Progenitor cell of endocrine pancreas (in vitro differentiated cells): ENCODE data around the gene DIPK1A. TPM values are rescaled to one million over a fixed set of nuclear protein-coding genes. Genes with fewer than 3 reads are reported as not detected.

ENCODE experiments used
- DNase-seq: peaks from one replicate; pipeline ENCODE4 v3.0.0; 2021; ENCODE audit warnings: low spot score; ENCODE audit not compliant: unreplicated experiment
- H3K27ac Mint-ChIP-seq: 2 replicates; pipeline ENCODE4 v1.8.0; 2021; ENCODE audit warnings: mild to moderate bottlenecking, moderate library complexity, mixed read lengths
- H3K27me3 Mint-ChIP-seq: 2 replicates; pipeline ENCODE4 v1.8.0; 2021; ENCODE audit warnings: mixed read lengths
- H3K36me3 Mint-ChIP-seq: 2 replicates; pipeline ENCODE4 v1.8.0; 2022; ENCODE audit warnings: mixed read lengths; ENCODE audit not compliant: insufficient read depth
- H3K4me1 Mint-ChIP-seq: 2 replicates; pipeline ENCODE4 v1.8.0; 2021; ENCODE audit warnings: low read depth, mixed read lengths
- H3K4me3 Mint-ChIP-seq: 2 replicates; pipeline ENCODE4 v1.8.0; 2021; ENCODE audit warnings: low read depth, mild to moderate bottlenecking, moderate library complexity, mixed read lengths
- H3K9me3 Mint-ChIP-seq: 2 replicates; pipeline ENCODE4 v1.8.0; 2021; ENCODE audit warnings: low read depth, mixed read lengths
- total RNA-seq: library from RNA; stranded (reverse); gene quantifications from 2 replicates; pipeline ENCODE4 v1.2.1, GENCODE V29; 2021
- TF ChIP-seq, protein P1 (sequence below): fragments of 200-600 bp; sonication (generic); IDR thresholded peaks from one replicate; pipeline ENCODE4 v1.5.0; 2021; ENCODE audit warnings: antibody characterized with exemption, mild to moderate bottlenecking; ENCODE audit not compliant: unreplicated experiment

The DIPK1A gene
- total RNA-seq, 1 donor from 2014 or later = 6.9 TPM

DNA sequence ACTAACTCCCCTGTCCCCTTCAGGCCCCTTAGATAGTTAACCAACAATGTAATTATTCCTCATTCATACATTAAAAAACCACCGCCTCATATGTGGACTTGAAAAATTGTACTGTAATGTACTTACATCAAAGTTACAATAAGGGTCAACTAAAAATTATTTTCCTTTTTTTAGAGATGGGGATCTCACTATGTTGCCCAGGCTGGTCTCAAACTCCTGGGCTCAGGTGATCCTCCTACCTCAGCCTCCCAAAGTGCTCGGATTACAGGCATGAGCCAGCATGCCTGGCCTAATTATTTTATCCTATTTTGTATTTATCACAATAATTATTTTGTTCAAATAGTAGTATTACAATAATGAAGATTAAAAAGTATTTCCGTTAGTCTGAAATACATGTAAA, 116.8 kb downstream of the DIPK1A start:
- TF ChIP-seq, protein P1, sequence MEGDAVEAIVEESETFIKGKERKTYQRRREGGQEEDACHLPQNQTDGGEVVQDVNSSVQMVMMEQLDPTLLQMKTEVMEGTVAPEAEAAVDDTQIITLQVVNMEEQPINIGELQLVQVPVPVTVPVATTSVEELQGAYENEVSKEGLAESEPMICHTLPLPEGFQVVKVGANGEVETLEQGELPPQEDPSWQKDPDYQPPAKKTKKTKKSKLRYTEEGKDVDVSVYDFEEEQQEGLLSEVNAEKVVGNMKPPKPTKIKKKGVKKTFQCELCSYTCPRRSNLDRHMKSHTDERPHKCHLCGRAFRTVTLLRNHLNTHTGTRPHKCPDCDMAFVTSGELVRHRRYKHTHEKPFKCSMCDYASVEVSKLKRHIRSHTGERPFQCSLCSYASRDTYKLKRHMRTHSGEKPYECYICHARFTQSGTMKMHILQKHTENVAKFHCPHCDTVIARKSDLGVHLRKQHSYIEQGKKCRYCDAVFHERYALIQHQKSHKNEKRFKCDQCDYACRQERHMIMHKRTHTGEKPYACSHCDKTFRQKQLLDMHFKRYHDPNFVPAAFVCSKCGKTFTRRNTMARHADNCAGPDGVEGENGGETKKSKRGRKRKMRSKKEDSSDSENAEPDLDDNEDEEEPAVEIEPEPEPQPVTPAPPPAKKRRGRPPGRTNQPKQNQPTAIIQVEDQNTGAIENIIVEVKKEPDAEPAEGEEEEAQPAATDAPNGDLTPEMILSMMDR = no peak
- no peak for DNase-seq
- no peaks in the 10 kb centered on the region for H3K27me3 Mint-ChIP-seq
- no peaks in the 10 kb centered on the region for H3K4me1 Mint-ChIP-seq
- H3K36me3 Mint-ChIP-seq = peaks cover 33% of the 10 kb centered on the region
- no peak overlapping the region for H3K4me3 Mint-ChIP-seq
- no peaks in the 10 kb centered on the region for H3K9me3 Mint-ChIP-seq
- H3K27ac Mint-ChIP-seq = no peak overlapping the region

DNA sequence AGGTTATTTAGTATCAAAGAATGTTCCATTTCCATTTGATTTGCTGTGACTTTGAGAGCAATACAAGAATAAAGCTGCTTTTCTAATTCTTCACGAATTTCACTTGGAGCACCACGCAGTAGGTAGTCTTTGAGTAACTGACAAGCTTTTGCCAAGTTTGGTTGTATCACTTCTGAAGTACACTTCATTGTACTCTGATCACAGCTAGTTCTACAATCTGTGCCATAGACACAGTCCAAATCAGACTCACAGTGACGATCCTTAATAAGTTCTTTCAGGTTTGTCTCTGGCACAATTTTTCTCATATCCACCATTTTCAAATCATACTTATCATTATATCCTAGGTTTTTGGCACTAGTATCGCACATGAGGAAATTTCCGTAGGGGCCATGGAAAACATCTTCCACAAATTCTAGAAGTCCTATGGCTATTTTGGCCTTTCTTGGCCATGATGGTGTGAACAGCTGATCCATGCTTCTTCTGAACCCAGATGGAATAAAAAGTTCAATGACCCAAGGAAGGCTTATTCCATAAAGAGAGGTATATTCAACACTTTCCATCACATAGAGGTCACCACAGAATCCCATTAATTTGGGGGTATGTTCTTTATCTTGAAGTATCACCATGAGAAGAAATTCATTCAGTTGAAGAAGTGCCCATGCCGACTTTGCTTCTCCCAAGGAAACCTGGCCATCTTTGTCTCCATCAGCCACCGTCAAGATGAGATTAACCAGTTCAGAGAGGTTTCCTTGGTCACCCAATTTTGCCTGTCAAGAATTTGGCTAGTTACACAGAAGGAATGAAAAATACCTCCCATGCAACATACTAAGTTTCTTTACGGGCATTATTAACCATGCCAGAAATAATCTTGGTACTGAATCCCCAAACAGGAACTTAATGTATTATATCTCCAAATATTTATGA, 117.6 kb downstream of the DIPK1A start:
- peak overlapping the region; percentile 41 for H3K27ac Mint-ChIP-seq
- H3K4me1 Mint-ChIP-seq = no peaks in the 10 kb centered on the region
- H3K27me3 Mint-ChIP-seq = no peaks in the 10 kb centered on the region
- H3K9me3 Mint-ChIP-seq = no peaks in the 10 kb centered on the region
- H3K4me3 Mint-ChIP-seq = no peak overlapping the region
- no peak for DNase-seq
- TF ChIP-seq, protein P1 = no peak
- H3K36me3 Mint-ChIP-seq = peaks cover 38% of the 10 kb centered on the region

DNA sequence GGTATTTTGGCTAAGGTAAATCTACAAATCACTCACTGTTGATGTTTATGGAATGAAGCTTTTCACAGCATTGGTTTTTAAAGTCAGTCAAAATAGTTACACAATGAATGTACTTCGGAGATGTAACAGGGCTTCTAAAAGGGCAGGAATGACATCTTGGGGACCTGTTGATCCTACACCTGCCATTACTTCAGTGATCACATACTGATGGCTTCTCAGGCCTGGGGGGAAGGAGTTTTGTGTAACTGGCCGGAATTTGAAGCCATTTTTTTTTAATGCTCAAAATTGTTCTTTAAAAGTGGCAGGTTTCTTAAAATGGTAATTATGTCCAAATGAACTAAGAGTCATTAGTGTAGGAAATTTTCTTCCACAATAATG, 118.2 kb downstream of the DIPK1A start:
- H3K4me3 Mint-ChIP-seq = no peak overlapping the region
- no peak overlapping the region for H3K27ac Mint-ChIP-seq
- no peak for DNase-seq
- TF ChIP-seq, protein P1 = no peak
- H3K36me3 Mint-ChIP-seq = peaks cover 45% of the 10 kb centered on the region
- H3K9me3 Mint-ChIP-seq = no peaks in the 10 kb centered on the region
- no peaks in the 10 kb centered on the region for H3K27me3 Mint-ChIP-seq
- H3K4me1 Mint-ChIP-seq = peaks cover 3% of the 10 kb centered on the region

DNA sequence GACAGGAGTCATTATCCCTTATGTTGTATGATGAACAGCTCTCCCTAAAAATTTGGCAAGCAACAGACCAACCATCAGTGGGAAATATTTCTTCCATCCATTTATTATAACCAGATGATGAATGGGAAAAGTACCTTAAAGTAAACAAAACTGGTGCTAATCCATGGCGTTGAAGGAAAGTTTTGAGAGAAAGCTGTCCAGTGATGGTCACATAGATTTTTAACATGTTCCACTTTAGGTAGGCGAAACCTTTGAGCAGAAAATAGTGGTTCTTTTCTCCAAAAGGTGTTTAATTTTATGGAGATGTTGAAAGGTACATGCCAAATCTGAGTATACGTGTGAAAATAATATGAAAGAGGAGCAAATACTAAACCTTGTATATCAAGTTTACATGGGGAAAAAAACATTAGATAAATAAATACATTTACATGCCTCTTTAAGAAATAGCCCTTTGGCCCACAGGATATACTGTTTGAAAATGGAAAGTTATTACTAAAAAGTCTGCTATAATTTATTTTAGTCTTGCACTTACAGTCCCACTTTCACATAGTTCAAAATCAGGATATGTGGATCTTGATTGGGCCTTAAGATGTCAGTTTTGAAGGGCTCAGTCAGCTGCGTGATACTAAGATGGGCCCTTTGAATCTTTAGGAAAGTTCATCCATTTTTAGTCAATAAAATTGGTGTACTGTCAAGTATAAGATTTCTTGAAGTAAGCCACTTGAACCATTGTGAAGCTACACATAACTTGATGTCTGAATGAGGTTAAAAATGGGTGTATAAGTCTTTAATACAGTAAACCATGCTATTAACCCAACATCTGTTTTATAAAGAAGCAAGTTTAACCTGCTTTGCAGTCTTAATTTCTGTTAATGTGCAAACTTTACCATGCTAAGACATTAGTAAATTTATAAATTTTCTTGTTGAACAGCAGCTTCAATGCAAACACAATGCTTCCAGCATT, 118.9 kb downstream of the DIPK1A start:
- no peak overlapping the region for H3K4me3 Mint-ChIP-seq
- H3K27ac Mint-ChIP-seq = no peak overlapping the region
- TF ChIP-seq, protein P1 = no peak
- H3K4me1 Mint-ChIP-seq = peaks cover 8% of the 10 kb centered on the region
- no peaks in the 10 kb centered on the region for H3K9me3 Mint-ChIP-seq
- H3K36me3 Mint-ChIP-seq = peaks cover 51% of the 10 kb centered on the region
- DNase-seq = no peak
- no peaks in the 10 kb centered on the region for H3K27me3 Mint-ChIP-seq

DNA sequence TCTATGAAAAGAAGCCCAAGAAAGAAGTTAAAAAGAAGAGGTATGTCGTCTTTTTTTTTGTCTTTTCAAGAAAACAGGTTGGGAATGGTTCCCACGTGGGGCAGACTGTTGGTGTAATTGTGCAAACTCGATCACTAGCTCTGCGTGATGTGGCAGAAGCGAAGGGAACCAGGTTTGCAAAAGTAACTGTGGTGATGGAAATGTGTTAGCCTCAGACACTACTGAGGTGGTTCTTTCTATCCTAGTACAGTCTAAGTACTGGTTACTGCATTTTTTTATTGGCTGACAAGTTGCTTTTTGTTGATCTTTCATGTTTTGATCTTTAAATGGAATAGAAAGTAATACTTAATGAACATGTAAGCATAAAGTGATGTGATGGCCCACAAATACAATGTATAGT, 120.7 kb downstream of the DIPK1A start:
- Mint-ChIP-seq H3K4me1 (peaks cover 13% of the 10 kb centered on the region), H3K27ac (no peak overlapping the region), H3K36me3 (peaks cover 56% of the 10 kb centered on the region), H3K27me3 (no peaks in the 10 kb centered on the region), H3K4me3 (no peak overlapping the region), H3K9me3 (no peaks in the 10 kb centered on the region)
- DNase-seq = no peak
- TF ChIP-seq, protein P1 = no peak
